GM19099 (cell line): ENCODE data around the gene HLA-F.

Experiments used
- POLR2A ChIP-seq: IDR thresholded peaks from 3 replicates; pipeline ENCODE4 v1.6.1; 2011; ENCODE audit warnings: low read depth; ENCODE audit not compliant: insufficient read length; ENCODE audit errors: extremely low read depth

HLA-F gene

GRCh38 chr6:29747688-29748250, 24.5 kb downstream of the HLA-F start:
- TF ChIP-seq POLR2A = no peak

GRCh38 chr6:29748391-29749307, 25.4 kb downstream of the HLA-F start:
- TF ChIP-seq POLR2A = peak; percentile 67

- TF ChIP-seq POLR2A = no peak
Observed at GRCh38 chr6:29749308-29749662, 26.1 kb downstream of the HLA-F start.

- no peak for TF ChIP-seq POLR2A
Observed at GRCh38 chr6:29749668-29750067, 26.4 kb downstream of the HLA-F start.

- TF ChIP-seq POLR2A = no peak
Observed at GRCh38 chr6:29750709-29751108, 27.5 kb downstream of the HLA-F start.

- TF ChIP-seq POLR2A = no peak
Observed at GRCh38 chr6:29751480-29751879, 28.2 kb downstream of the HLA-F start.

- TF ChIP-seq POLR2A = peak; percentile 12
Observed at GRCh38 chr6:29752451-29753308, 29.4 kb downstream of the HLA-F start.

GRCh38 chr6:29753309-29753644, 30.0 kb downstream of the HLA-F start:
- TF ChIP-seq POLR2A = no peak

GRCh38 chr6:29755295-29755871, 32.1 kb downstream of the HLA-F start:
- no peak for TF ChIP-seq POLR2A

- no peak for TF ChIP-seq POLR2A
Observed at GRCh38 chr6:29757282-29757681, 34.0 kb downstream of the HLA-F start.

GRCh38 chr6:29757701-29758293, 34.6 kb downstream of the HLA-F start:
- TF ChIP-seq POLR2A = no peak

GRCh38 chr6:29758761-29759160, 35.5 kb downstream of the HLA-F start:
- no peak for TF ChIP-seq POLR2A

- TF ChIP-seq POLR2A = no peak
Observed at GRCh38 chr6:29759457-29759856, 36.2 kb downstream of the HLA-F start.

GRCh38 chr6:29760328-29760727, 37.1 kb downstream of the HLA-F start:
- TF ChIP-seq POLR2A = no peak

- TF ChIP-seq POLR2A = no peak
Observed at GRCh38 chr6:29762051-29762450, 38.8 kb downstream of the HLA-F start.

- TF ChIP-seq POLR2A = no peak
Observed at GRCh38 chr6:29762781-29763214, 39.6 kb downstream of the HLA-F start.
